Stimulated activated CD8-positive, alpha-beta memory T cell treated with anti-CD3 and anti-CD28 coated beads, Interleukin-12 subunit alpha, Interleukin-12 subunit beta, amount 100 ng/mL, for 1 hour (primary cell): ENCODE results near the gene SEBOX.

Source experiments
- DNase-seq: peaks from one replicate; pipeline ENCODE4 v3.0.0-alpha.2; 2020; ENCODE audit warnings: low read depth

Gene SEBOX

GRCh38 chr17:28318759-28319597 is 46.0 kb downstream of the SEBOX start, which contains the start of gene TMEM97:
Gene TMEM97 (plus strand): TSS chr17:28319200. CDS start chr17:28319240, 40 bp downstream.
- peak; percentile 89 for DNase-seq

GRCh38 chr17:28317966-28318758 is 46.8 kb downstream of the SEBOX start:
- no peak for DNase-seq

- no peak for DNase-seq
Observed at GRCh38 chr17:28317099-28317965, 47.7 kb downstream of the SEBOX start.

GRCh38 chr17:28315846-28316705 is 48.9 kb downstream of the SEBOX start:
- no peak for DNase-seq

- DNase-seq: no peak
Observed at GRCh38 chr17:28313841-28314240, 51.2 kb downstream of the SEBOX start.
